HCT116 (cell line): ENCODE measurements around the gene LRIT3. TPM values are rescaled to one million over a fixed set of nuclear protein-coding genes. Genes with fewer than 3 reads are reported as not detected.

Experiments used
- ATAC-seq: fragments of 200-7000 bp; cut with Tn5 transposase; 2 replicates; pipeline ENCODE4 v1.9.1; 2020; ENCODE audit warnings: mild to moderate bottlenecking, moderate library complexity
- BruUV-seq: library from RNA; stranded (reverse); fragments of 400-500 nt; replicated peaks from 2 replicates; lab custom pipeline; 2021; lab: Mats Ljungman, UMichigan
- CTCF ChIA-PET: fragments of 300-600 bp; sonication (Branson Sonifier 250); formaldehyde crosslinking; loops from one replicate; lab custom pipeline; 2021; ENCODE audit warnings: antibody characterized with exemption; lab: Charles Lee
- POLR2A ChIA-PET: fragments of 300-600, 350-600 bp; sonication (Branson Sonifier 250); formaldehyde crosslinking; loops from one replicate; lab custom pipeline; 2021; ENCODE audit warnings: antibody characterized with exemption; lab: Charles Lee
- RAD21 ChIA-PET, 2 experiments: fragments of 300-600 bp; sonication (Branson Sonifier 250); formaldehyde crosslinking; loops; one replicate each; lab custom pipeline; 2023; ENCODE audit warnings: low total read pairs in 2 of 2; ENCODE audit not compliant: uncharacterized antibody in 2 of 2, unreplicated experiment in 2 of 2, low non-redundant PET in 1 of 2; lab: Charles Lee
- DNase-seq: peaks from one replicate; pipeline ENCODE4 v3.0.0-alpha.2; 2010; ENCODE audit warnings: low read depth, low spot score
- H2AFZ ChIP-seq: fragments of 200-600 bp; shearing (Covaris generic), sonication (generic); 2 replicates; pipeline ENCODE4 v1.6.1; 2017; ENCODE audit warnings: low read depth, mixed run types, mixed read lengths, antibody characterized with exemption, low read length; ENCODE audit not compliant: poor library complexity, severe bottlenecking
- H3K27ac ChIP-seq: 2 replicates; pipeline ENCODE4 v1.5.1; 2012; ENCODE audit warnings: low read depth, low read length
- H3K27me3 ChIP-seq: fragments of 200-600 bp; sonication (generic); 2 replicates; pipeline ENCODE4 v1.6.1; 2016; ENCODE audit warnings: mixed run types, low read length, mixed read lengths; ENCODE audit not compliant: insufficient read depth
- H3K36me3 ChIP-seq, 2 experiments: fragments of 200-500 bp in 1 of 2; fragments of 200-600 bp in 1 of 2; sonication (Bioruptor generic) in 1 of 2; sonication (generic) in 1 of 2; 2 replicates each; pipeline versions ENCODE4 v1.5.1 to v1.6.1; 2014 to 2016; ENCODE audit warnings: low read length in 2 of 2, inconsistent platforms in 1 of 2, mixed read lengths in 1 of 2, mixed run types in 1 of 2; ENCODE audit not compliant: insufficient read depth in 2 of 2, control insufficient read depth in 1 of 2
- H3K4me1 ChIP-seq, 2 experiments: fragments of 200-600 bp in 1 of 2; sonication (generic) in 1 of 2; 2 replicates each; pipeline versions ENCODE4 v1.5.1 to v1.6.1; 2012 to 2017; ENCODE audit warnings: low read length in 2 of 2, inconsistent platforms in 1 of 2, mild to moderate bottlenecking in 1 of 2, mixed read lengths in 1 of 2, mixed run types in 1 of 2, moderate library complexity in 1 of 2; ENCODE audit not compliant: insufficient read depth in 2 of 2, control insufficient read depth in 1 of 2
- H3K4me2 ChIP-seq: fragments of 200-600 bp; sonication (generic); 2 replicates; pipeline ENCODE4 v1.6.1; 2017; ENCODE audit warnings: mixed run types, low read length, mixed read lengths
- H3K4me3 ChIP-seq, 2 experiments: fragments of 200-600 bp in 1 of 2; sonication (generic) in 1 of 2; replicated peaks in 1 of 2; 2 replicates each; pipeline ENCODE4 v1.5.1; 2011 to 2016; ENCODE audit warnings: low read length in 2 of 2, control low read depth in 1 of 2, low read depth in 1 of 2, mild to moderate bottlenecking in 1 of 2, mixed read lengths in 1 of 2, mixed run types in 1 of 2
- H3K79me2 ChIP-seq: fragments of 200-600 bp; sonication (generic); 2 replicates; pipeline ENCODE4 v1.6.1; 2017; ENCODE audit warnings: mild to moderate bottlenecking, mixed run types, low read length, moderate library complexity, mixed read lengths; ENCODE audit not compliant: insufficient read depth
- H3K9ac ChIP-seq: fragments of 200-600 bp; sonication (generic); 2 replicates; pipeline ENCODE4 v1.6.1; 2016; ENCODE audit warnings: low read length, mixed read lengths
- H3K9me2 ChIP-seq: fragments of 200-600 bp; sonication (generic), shearing (Covaris generic); 2 replicates; pipeline ENCODE4 v1.6.1; 2017; ENCODE audit warnings: mixed run types, mild to moderate bottlenecking, moderate library complexity; ENCODE audit not compliant: insufficient read depth
- H3K9me3 ChIP-seq, 2 experiments: fragments of 200-500 bp in 1 of 2; fragments of 200-600 bp in 1 of 2; sonication (Bioruptor generic) in 1 of 2; sonication (generic) in 1 of 2; 2 replicates each; pipeline ENCODE4 v1.6.1; 2014 to 2017; ENCODE audit warnings: low read length in 2 of 2, mixed read lengths in 2 of 2, inconsistent platforms in 1 of 2, low read depth in 1 of 2, mild to moderate bottlenecking in 1 of 2, mixed run types in 1 of 2, moderate library complexity in 1 of 2; ENCODE audit not compliant: control insufficient read depth in 1 of 2, insufficient read depth in 1 of 2
- H4K20me1 ChIP-seq: fragments of 200-600 bp; sonication (generic), shearing (Covaris generic); 2 replicates; pipeline ENCODE4 v1.6.1; 2017; ENCODE audit warnings: mixed run types, mild to moderate bottlenecking, moderate library complexity; ENCODE audit not compliant: insufficient read depth
- EZH2 ChIP-seq: fragments of 200-600 bp; sonication (generic); IDR thresholded peaks from 2 replicates; pipeline ENCODE4 v1.6.1; 2017; ENCODE audit warnings: antibody characterized with exemption, mixed run types
- EZH2phosphoT487 ChIP-seq: fragments of 200-600 bp; IDR thresholded peaks from 2 replicates; pipeline ENCODE4 v1.6.1; 2018; ENCODE audit warnings: antibody characterized with exemption, borderline replicate concordance
- JUND ChIP-seq: IDR thresholded peaks from 2 replicates; pipeline ENCODE4 v1.6.1; 2012
- POLR2A ChIP-seq: IDR thresholded peaks from 2 replicates; pipeline ENCODE4 v1.7.0; 2011; ENCODE audit warnings: borderline replicate concordance; ENCODE audit not compliant: insufficient read depth, insufficient read length; ENCODE audit errors: extremely low read depth
- SRF ChIP-seq: IDR thresholded peaks from 2 replicates; pipeline ENCODE4 v1.6.1; 2012; ENCODE audit warnings: low read depth
- TCF7L2 ChIP-seq: IDR thresholded peaks from 2 replicates; pipeline ENCODE4 v1.7.0; 2011; ENCODE audit warnings: borderline replicate concordance, inconsistent platforms; ENCODE audit not compliant: insufficient read depth, insufficient read length; ENCODE audit errors: extremely low read depth
- ZBTB33 ChIP-seq: IDR thresholded peaks from 2 replicates; pipeline ENCODE4 v1.6.1; 2011; ENCODE audit warnings: mild to moderate bottlenecking, low read length, moderate library complexity; ENCODE audit not compliant: insufficient replicate concordance; ENCODE audit errors: extremely low read depth
- intact Hi-C: fragments of 100-400 bp; cut with micrococcal nuclease; formaldehyde crosslinking; loops from 2 replicates; pipeline ENCODE4 v1.10.0; 2022
- total RNA-seq: library from RNA; stranded (reverse); gene quantifications from one replicate; pipeline ENCODE4 v1.2.1, GENCODE V29; 2021; ENCODE audit not compliant: unreplicated experiment
- TF ChIP-seq, protein P1 (sequence below): IDR thresholded peaks from 2 replicates; pipeline ENCODE4 v1.6.1; 2012
- TF ChIP-seq, protein P2 (sequence below), 3 experiments: fragments of 200-600 bp in 1 of 3; sonication (generic) in 1 of 3; IDR thresholded peaks in 2 of 3; conservative IDR thresholded peaks in 1 of 3; 2 replicates each; pipeline ENCODE4 v1.5.1; 2012 to 2017; ENCODE audit warnings: low read depth in 2 of 3, low read length in 2 of 3, antibody characterized with exemption in 1 of 3, borderline replicate concordance in 1 of 3, control low read depth in 1 of 3, mild to moderate bottlenecking in 1 of 3, mixed read lengths in 1 of 3, mixed run types in 1 of 3, moderate library complexity in 1 of 3; ENCODE audit not compliant: insufficient read depth in 1 of 3

LRIT3 gene
- total RNA-seq, 1 experiment from 2014 or later, result 0.47 TPM

DNA sequence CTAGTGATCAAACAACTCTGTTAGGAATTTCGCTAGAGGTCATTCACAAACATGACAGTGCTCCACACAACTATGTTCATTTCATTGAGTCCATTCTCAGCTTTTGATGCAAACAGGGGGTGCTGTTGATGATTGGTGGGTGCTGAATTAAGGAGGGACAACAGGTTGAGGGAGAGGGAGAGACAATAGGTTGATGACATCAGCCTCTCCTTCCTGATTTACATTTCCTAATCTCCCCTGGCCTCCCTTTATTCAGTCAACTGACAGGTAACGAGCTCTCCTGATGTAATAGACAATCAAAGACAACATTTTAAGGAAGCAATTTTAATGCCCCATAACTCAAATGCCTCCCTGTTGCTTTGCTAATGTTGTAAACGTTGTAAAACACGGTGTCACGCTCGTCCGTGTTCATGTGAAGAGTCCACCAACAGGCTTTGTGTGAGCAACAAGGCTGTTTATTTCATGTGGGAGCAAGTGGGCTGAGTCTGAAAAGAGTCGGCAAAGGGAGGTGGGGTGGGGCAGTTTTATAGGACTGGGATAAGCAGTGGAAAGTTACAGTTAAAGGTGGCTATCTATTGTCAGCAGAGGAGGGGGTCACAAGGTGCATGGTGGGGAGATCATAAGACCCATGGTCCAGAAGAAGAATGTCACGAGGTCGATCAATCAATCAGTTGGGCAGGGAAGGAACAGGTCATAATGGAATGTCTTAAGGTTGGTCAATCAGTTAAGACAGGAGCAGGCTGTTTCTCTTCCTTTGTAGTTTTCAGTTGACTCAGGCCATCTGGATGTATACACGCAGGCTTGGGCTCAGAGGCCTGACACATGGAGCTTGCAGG lies 37.1 kb upstream of the LRIT3 start:
- Histone ChIP-seq H2AFZ (no peak overlapping the region), H3K9me2 (no peaks in the 10 kb centered on the region), H3K4me3 (no peak overlapping the region), H3K36me3 (no peaks in the 10 kb centered on the region), H3K79me2 (peaks cover 3% of the 10 kb centered on the region), H3K9me3 (no peaks in the 10 kb centered on the region), H3K27me3 (no peaks in the 10 kb centered on the region), H3K9ac (no peak overlapping the region), H3K4me1 (peaks cover 4 to 7% of the 10 kb centered on the region in 2 experiments; a peak in 3 of 4 replicates), H3K4me2 (no peak overlapping the region), H3K27ac (no peak overlapping the region), H4K20me1 (no peaks in the 10 kb centered on the region)
- no TSS peak for BruUV-seq
- POLR2A ChIA-PET, result no interaction called here
- DNase-seq (no peak), ATAC-seq (no peak)
- intact Hi-C loops, result no loop called here
- CTCF ChIA-PET, result no interaction called here
- RAD21 ChIA-PET, result no interaction called here
- TF ChIP-seq SRF (no peak), JUND (no peak), TCF7L2 (no peak), POLR2A (no peak), ZBTB33 (no peak), EZH2 (no peak), EZH2phosphoT487 (no peak)
- TF ChIP-seq, protein P1, sequence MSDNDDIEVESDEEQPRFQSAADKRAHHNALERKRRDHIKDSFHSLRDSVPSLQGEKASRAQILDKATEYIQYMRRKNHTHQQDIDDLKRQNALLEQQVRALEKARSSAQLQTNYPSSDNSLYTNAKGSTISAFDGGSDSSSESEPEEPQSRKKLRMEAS, result no peak
- TF ChIP-seq, protein P2, sequence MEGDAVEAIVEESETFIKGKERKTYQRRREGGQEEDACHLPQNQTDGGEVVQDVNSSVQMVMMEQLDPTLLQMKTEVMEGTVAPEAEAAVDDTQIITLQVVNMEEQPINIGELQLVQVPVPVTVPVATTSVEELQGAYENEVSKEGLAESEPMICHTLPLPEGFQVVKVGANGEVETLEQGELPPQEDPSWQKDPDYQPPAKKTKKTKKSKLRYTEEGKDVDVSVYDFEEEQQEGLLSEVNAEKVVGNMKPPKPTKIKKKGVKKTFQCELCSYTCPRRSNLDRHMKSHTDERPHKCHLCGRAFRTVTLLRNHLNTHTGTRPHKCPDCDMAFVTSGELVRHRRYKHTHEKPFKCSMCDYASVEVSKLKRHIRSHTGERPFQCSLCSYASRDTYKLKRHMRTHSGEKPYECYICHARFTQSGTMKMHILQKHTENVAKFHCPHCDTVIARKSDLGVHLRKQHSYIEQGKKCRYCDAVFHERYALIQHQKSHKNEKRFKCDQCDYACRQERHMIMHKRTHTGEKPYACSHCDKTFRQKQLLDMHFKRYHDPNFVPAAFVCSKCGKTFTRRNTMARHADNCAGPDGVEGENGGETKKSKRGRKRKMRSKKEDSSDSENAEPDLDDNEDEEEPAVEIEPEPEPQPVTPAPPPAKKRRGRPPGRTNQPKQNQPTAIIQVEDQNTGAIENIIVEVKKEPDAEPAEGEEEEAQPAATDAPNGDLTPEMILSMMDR (IDR thresholded peaks at IDR 0.05 in 2 of 3, conservative IDR thresholded peaks at IDR 0.05 in 1 of 3; ENCODE audit: borderline replicate concordance in 1 of 3, insufficient read depth in 1 of 3, low read depth in 2 of 3, low read length in 2 of 3), result no peak
